ENCODE data around the gene FKBP1C. TPM values are rescaled to one million over a fixed set of nuclear protein-coding genes. Genes with fewer than 3 reads are reported as not detected.

Gene FKBP1C
- total and polyA plus RNA-seq, 4 donors, result 0.15 to 2.5 (median 0.64) TPM

DNA sequence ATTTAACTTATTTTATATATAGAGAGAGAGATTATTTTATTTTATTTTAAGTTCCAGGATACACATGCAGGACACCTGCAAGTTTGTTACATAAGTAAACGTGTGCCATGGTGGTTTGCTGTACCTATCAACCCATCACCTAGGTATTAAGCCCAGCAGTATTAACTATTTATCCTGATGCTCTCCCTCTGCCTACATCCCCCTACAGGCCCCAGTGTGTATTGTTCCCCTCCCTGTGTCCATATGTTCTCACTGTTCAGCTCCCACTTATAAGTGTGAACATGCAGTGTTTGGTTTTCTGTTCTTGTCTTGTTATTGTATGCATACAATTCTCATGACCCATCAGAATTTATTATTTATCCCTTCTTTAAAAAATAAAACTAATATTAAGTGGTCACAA lies 34.6 kb downstream of the FKBP1C start:
- no peak for DNase-seq
- no peaks in the 10 kb centered on the region for H3K9me3 ChIP-seq (ENCODE audit: control insufficient read depth in 4 of 4, insufficient read depth in 3 of 4, low read length in 3 of 4)
- no peaks in the 10 kb centered on the region for H3K27me3 ChIP-seq (ENCODE audit: control insufficient read depth in 3 of 3, insufficient read depth in 3 of 3, low read length in 2 of 3)
- TF ChIP-seq, protein P1, sequence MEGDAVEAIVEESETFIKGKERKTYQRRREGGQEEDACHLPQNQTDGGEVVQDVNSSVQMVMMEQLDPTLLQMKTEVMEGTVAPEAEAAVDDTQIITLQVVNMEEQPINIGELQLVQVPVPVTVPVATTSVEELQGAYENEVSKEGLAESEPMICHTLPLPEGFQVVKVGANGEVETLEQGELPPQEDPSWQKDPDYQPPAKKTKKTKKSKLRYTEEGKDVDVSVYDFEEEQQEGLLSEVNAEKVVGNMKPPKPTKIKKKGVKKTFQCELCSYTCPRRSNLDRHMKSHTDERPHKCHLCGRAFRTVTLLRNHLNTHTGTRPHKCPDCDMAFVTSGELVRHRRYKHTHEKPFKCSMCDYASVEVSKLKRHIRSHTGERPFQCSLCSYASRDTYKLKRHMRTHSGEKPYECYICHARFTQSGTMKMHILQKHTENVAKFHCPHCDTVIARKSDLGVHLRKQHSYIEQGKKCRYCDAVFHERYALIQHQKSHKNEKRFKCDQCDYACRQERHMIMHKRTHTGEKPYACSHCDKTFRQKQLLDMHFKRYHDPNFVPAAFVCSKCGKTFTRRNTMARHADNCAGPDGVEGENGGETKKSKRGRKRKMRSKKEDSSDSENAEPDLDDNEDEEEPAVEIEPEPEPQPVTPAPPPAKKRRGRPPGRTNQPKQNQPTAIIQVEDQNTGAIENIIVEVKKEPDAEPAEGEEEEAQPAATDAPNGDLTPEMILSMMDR (IDR thresholded peaks at IDR 0.05; ENCODE audit: control extremely low read depth, extremely low read depth), result no peak
- no peaks in the 10 kb centered on the region for H3K36me3 ChIP-seq (ENCODE audit: control insufficient read depth in 4 of 4, insufficient read depth in 4 of 4, low read length in 4 of 4)
- no peak overlapping the region for H3K9ac ChIP-seq (ENCODE audit: insufficient read depth in 1 of 2, low read length in 2 of 2)
- no peak for ATAC-seq (ENCODE audit: insufficient read depth, low FRiP score)
- no peak overlapping the region for H3K27ac ChIP-seq (ENCODE audit: low read depth in 1 of 2, low read length in 1 of 2)
- WGBS, 2 donors, result 87 to 91% methylated on average over 1 of the region's 1 CpG
- H3K4me1 ChIP-seq (ENCODE audit: control insufficient read depth in 5 of 5, insufficient read depth in 5 of 5, low read length in 5 of 5), result no peaks in the 10 kb centered on the region
- H3K4me3 ChIP-seq, result no peak overlapping the region

DNA sequence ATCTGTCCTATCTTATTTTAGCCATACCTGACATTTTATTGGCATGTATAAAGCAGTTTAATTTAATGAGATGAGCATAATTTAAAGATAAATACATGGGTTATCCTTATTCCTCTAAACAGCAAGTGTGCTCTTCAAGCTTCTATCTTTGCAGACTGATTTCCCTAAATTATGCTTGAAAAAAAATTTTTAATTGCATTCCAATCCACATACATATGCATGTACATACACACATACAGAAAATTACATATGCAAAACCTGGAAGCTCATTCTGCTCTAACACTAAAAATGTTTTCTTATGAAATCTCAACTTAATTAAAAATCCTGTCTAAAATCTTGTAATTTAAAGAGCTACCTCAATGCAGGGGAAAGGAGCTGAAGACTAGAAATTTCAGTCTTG lies 35.3 kb downstream of the FKBP1C start:
- Histone ChIP-seq H3K27me3 (ENCODE audit: control insufficient read depth in 3 of 3, insufficient read depth in 3 of 3, low read length in 2 of 3) (no peaks in the 10 kb centered on the region), H3K9me3 (ENCODE audit: control insufficient read depth in 4 of 4, insufficient read depth in 3 of 4, low read length in 3 of 4) (no peaks in the 10 kb centered on the region), H3K4me1 (ENCODE audit: control insufficient read depth in 5 of 5, insufficient read depth in 5 of 5, low read length in 5 of 5) (no peaks in the 10 kb centered on the region), H3K9ac (ENCODE audit: insufficient read depth in 1 of 2, low read length in 2 of 2) (no peak overlapping the region), H3K4me3 (no peak overlapping the region), H3K27ac (ENCODE audit: low read depth in 1 of 2, low read length in 1 of 2) (no peak overlapping the region), H3K36me3 (ENCODE audit: control insufficient read depth in 4 of 4, insufficient read depth in 4 of 4, low read length in 4 of 4) (no peaks in the 10 kb centered on the region)
- TF ChIP-seq, protein P1 (IDR thresholded peaks at IDR 0.05; ENCODE audit: control extremely low read depth, extremely low read depth), result no peak
- no peak for ATAC-seq (ENCODE audit: insufficient read depth, low FRiP score)
- DNase-seq, result no peak

DNA sequence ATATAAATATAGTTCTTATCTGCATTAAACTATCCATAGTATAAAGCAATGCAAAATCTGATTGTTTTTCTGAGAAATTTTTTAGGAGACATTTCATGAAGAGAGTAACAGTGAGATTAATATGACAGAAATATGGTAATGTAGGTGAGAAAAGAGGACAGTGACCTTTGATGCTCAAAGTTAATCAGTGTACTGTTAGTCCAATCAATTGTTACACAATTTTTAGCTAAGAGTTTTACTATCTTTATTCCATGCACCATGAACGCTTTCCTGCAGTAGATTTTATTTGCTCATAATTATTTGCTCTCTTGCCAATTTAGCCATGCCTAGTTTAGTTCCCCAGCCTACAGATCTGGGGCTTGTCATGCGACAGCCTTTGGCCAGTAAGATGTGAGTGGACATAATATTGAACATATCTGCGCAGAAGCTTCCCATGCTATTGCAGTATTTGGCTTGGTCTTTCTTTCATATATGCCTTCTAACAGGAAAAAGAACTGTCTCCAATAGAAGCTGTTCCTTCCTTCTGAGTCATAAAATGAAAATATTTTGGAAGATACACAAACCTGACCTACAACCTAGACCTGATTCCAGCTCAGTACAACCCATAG lies 38.7 kb downstream of the FKBP1C start:
- Histone ChIP-seq H3K36me3 (ENCODE audit: control insufficient read depth in 4 of 4, insufficient read depth in 4 of 4, low read length in 4 of 4) (no peaks in the 10 kb centered on the region), H3K27me3 (ENCODE audit: control insufficient read depth in 3 of 3, insufficient read depth in 3 of 3, low read length in 2 of 3) (no peaks in the 10 kb centered on the region), H3K4me3 (no peak overlapping the region), H3K27ac (ENCODE audit: low read depth in 1 of 2, low read length in 1 of 2) (no peak overlapping the region), H3K9me3 (ENCODE audit: control insufficient read depth in 4 of 4, insufficient read depth in 3 of 4, low read length in 3 of 4) (peaks cover 0 to 2% (median 0%) of the 10 kb centered on the region in 4 donors), H3K9ac (ENCODE audit: insufficient read depth in 1 of 2, low read length in 2 of 2) (no peak overlapping the region), H3K4me1 (ENCODE audit: control insufficient read depth in 5 of 5, insufficient read depth in 5 of 5, low read length in 5 of 5) (no peaks in the 10 kb centered on the region)
- 83 to 92% methylated on average over 3 of the region's 3 CpGs for WGBS, 2 donors
- no peak for DNase-seq
- ATAC-seq (ENCODE audit: insufficient read depth, low FRiP score), result no peak
- TF ChIP-seq, protein P1 (IDR thresholded peaks at IDR 0.05; ENCODE audit: control extremely low read depth, extremely low read depth), result no peak

DNA sequence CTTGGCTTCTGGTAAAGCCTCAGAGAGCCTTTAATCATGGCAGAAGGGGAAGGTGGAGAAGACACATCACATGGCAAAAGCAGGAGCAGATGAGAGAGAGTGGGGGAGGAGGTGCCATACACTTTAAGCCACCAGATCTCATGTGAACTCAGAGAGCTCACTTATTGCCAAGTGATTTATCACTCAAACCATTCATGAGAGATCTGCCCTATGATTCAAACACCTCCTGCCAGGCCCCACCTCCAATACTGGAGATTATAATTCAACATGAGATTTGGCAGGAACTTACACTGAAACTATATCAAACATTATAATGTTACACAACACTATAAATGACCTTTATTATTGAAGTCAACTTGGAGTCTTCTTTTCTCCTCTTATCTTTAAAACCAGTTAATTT lies 47.9 kb downstream of the FKBP1C start:
- Histone ChIP-seq H3K36me3 (ENCODE audit: control insufficient read depth in 4 of 4, insufficient read depth in 4 of 4, low read length in 4 of 4) (no peaks in the 10 kb centered on the region), H3K27me3 (ENCODE audit: control insufficient read depth in 3 of 3, insufficient read depth in 3 of 3, low read length in 2 of 3) (no peaks in the 10 kb centered on the region), H3K4me1 (ENCODE audit: control insufficient read depth in 5 of 5, insufficient read depth in 5 of 5, low read length in 5 of 5) (no peaks in the 10 kb centered on the region), H3K9ac (ENCODE audit: insufficient read depth in 1 of 2, low read length in 2 of 2) (no peak overlapping the region), H3K9me3 (ENCODE audit: control insufficient read depth in 4 of 4, insufficient read depth in 3 of 4, low read length in 3 of 4) (peaks cover 0 to 2% (median 0%) of the 10 kb centered on the region in 4 donors), H3K4me3 (no peak overlapping the region), H3K27ac (ENCODE audit: low read depth in 1 of 2, low read length in 1 of 2) (no peak overlapping the region)
- TF ChIP-seq, protein P1 (IDR thresholded peaks at IDR 0.05; ENCODE audit: control extremely low read depth, extremely low read depth), result no peak
- ATAC-seq (ENCODE audit: insufficient read depth, low FRiP score) (no peak), DNase-seq (no peak)
